ENCODE data around the gene NDUFV1.

GRCh38 chr11:67577951-67578350 is 28.8 kb upstream of the NDUFV1 start:
- TF ChIP-seq CTCF (IDR thresholded peaks at IDR 0.05; ENCODE audit: low read depth, low read length, poor library complexity, severe bottlenecking) (no peak), EZH2phosphoT487 (IDR thresholded peaks at IDR 0.05; ENCODE audit: borderline replicate concordance, low read length) (no peak)
